Measurements from ENCODE around the gene TMEM178B. TPM values are rescaled to one million over a fixed set of nuclear protein-coding genes. Genes with fewer than 3 reads are reported as not detected.

Gene TMEM178B
- total RNA-seq, 1 experiment from 2014 or later, result 0.39 TPM

GRCh38 chr7:141227454-141227853 is 153.6 kb downstream of the TMEM178B start:
- DNase-seq (ENCODE audit: low read depth, low spot score), result no peak
- H3K4me3 ChIP-seq (ENCODE audit: low read depth in 2 of 2, low read length in 2 of 2), result no peak overlapping the region
- in situ Hi-C loops (cut with HindIII; ENCODE audit: low pct_unique_long_range_greater_than_20kb, low sequenced_read_pairs), result no loop called here
- H3K9me3 ChIP-seq (ENCODE audit: control insufficient read depth, insufficient read depth, low read depth, low read length), result no peaks in the 10 kb centered on the region
- ChIA-PET CTCF (no interaction called here), POLR2A (no interaction called here)
- H3K27me3 ChIP-seq (ENCODE audit: control insufficient read depth, insufficient read depth, low read length), result no peaks in the 10 kb centered on the region
- no peaks in the 10 kb centered on the region for H3K4me1 ChIP-seq (ENCODE audit: control insufficient read depth, insufficient read depth, low read length)
- H3K27ac ChIP-seq (ENCODE audit: low read length), result no peak overlapping the region
- TF ChIP-seq TCF7L2 (IDR thresholded peaks at IDR 0.05; ENCODE audit: low read depth, low read length) (no peak), SIN3A (IDR thresholded peaks at IDR 0.05; ENCODE audit: borderline replicate concordance, insufficient read depth, low read depth, low read length) (no peak), REST (IDR thresholded peaks at IDR 0.05; ENCODE audit: insufficient read depth in 1 of 2, low read depth in 2 of 2, low read length in 1 of 2) (no peak), POLR2AphosphoS5 (IDR thresholded peaks at IDR 0.05; ENCODE audit: low read depth, low read length) (no peak), CTCF (IDR thresholded peaks at IDR 0.05) (no peak)
- no peak for ATAC-seq
- no peaks in the 10 kb centered on the region for H3K36me3 ChIP-seq (ENCODE audit: control insufficient read depth, insufficient read depth, low read length)
- no TSS peak for BruUV-seq (replicated peaks)
- intact Hi-C loops (cut with micrococcal nuclease; ENCODE audit: unreplicated experiment), result no loop called here

- BruUV-seq (replicated peaks), result no TSS peak
- no peak for TF ChIP-seq CTCF (IDR thresholded peaks at IDR 0.05)
- no peak for TF ChIP-seq TCF7L2 (IDR thresholded peaks at IDR 0.05; ENCODE audit: low read depth, low read length)
- no peak for TF ChIP-seq REST (IDR thresholded peaks at IDR 0.05; ENCODE audit: insufficient read depth in 1 of 2, low read depth in 2 of 2, low read length in 1 of 2)
- TF ChIP-seq SIN3A (IDR thresholded peaks at IDR 0.05; ENCODE audit: borderline replicate concordance, insufficient read depth, low read depth, low read length), result no peak
- no peak for TF ChIP-seq POLR2AphosphoS5 (IDR thresholded peaks at IDR 0.05; ENCODE audit: low read depth, low read length)
- POLR2A ChIA-PET, result no interaction called here
- Histone ChIP-seq H3K4me3 (ENCODE audit: low read depth in 2 of 2, low read length in 2 of 2) (no peak overlapping the region), H3K27ac (ENCODE audit: low read length) (no peak overlapping the region), H3K4me1 (ENCODE audit: control insufficient read depth, insufficient read depth, low read length) (no peaks in the 10 kb centered on the region), H3K9me3 (ENCODE audit: control insufficient read depth, insufficient read depth, low read depth, low read length) (no peaks in the 10 kb centered on the region), H3K27me3 (ENCODE audit: control insufficient read depth, insufficient read depth, low read length) (no peaks in the 10 kb centered on the region), H3K36me3 (ENCODE audit: control insufficient read depth, insufficient read depth, low read length) (no peaks in the 10 kb centered on the region)
- CTCF ChIA-PET, result no interaction called here
- in situ Hi-C loops (cut with HindIII; ENCODE audit: low pct_unique_long_range_greater_than_20kb, low sequenced_read_pairs), result no loop called here
- DNase-seq (ENCODE audit: low read depth, low spot score) (no peak), ATAC-seq (no peak)
- intact Hi-C loops (cut with micrococcal nuclease; ENCODE audit: unreplicated experiment), result no loop called here
Observed at GRCh38 chr7:141228482-141228881, 154.6 kb downstream of the TMEM178B start.

Data from Panc1 (cell line).